Sigmoid colon (tissue), 7 donors: ENCODE data around the gene POU2F3. TPM values are rescaled to one million over a fixed set of nuclear protein-coding genes. Genes with fewer than 3 reads are reported as not detected.

Experiments used
- DNase-seq: peaks from one replicate; pipeline ENCODE4 v3.0.0-alpha.2; 2019
- H3K27ac ChIP-seq, 4 donors: fragments of 200-600 bp; sonication (generic); one replicate each; pipeline ENCODE4 v1.5.1; 2016 to 2019; ENCODE audit warnings: mild to moderate bottlenecking in 1 of 4
- H3K27me3 ChIP-seq, 3 donors: fragments of 200-600 bp; sonication (generic); one replicate each; pipeline ENCODE4 v1.5.1; 2019; ENCODE audit warnings: mild to moderate bottlenecking in 1 of 3
- H3K36me3 ChIP-seq, 4 donors: fragments of 200-600 bp; sonication (generic); one replicate each; pipeline ENCODE4 v1.5.1; 2016 to 2019
- H3K4me1 ChIP-seq, 4 donors: fragments of 200-600 bp; sonication (generic); one replicate each; pipeline ENCODE4 v1.5.1; 2017 to 2019
- H3K4me3 ChIP-seq, 4 donors: fragments of 200-600 bp; sonication (generic); one replicate each; pipeline ENCODE4 v1.5.1; 2017 to 2019; ENCODE audit warnings: mild to moderate bottlenecking in 2 of 4, moderate library complexity in 1 of 4
- H3K9me3 ChIP-seq, 4 donors: fragments of 200-600 bp in 3 of 4; sonication (generic) in 3 of 4; one replicate each; pipeline versions ENCODE4 v1.5.1 to v1.6.1; 2013 to 2019
- EP300 ChIP-seq, 4 donors: sonication (generic); formaldehyde crosslinking; IDR thresholded peaks; one replicate each; pipeline ENCODE4 v1.6.1; 2017; ENCODE audit warnings: antibody characterized with exemption in 4 of 4
- POLR2A ChIP-seq, 2 donors: fragments of 450-650 bp; IDR thresholded peaks; one replicate each; pipeline ENCODE4 v1.6.1; 2016; ENCODE audit warnings: antibody characterized with exemption in 2 of 2, mild to moderate bottlenecking in 2 of 2, moderate library complexity in 2 of 2
- POLR2AphosphoS5 ChIP-seq, 4 donors: sonication (generic); formaldehyde crosslinking; IDR thresholded peaks; one replicate each; pipeline ENCODE4 v1.6.1; 2017; ENCODE audit warnings: antibody characterized with exemption in 4 of 4
- WGBS, 2 donors: extraction: QIAGEN DNeasy Blood & Tissue Kit; methylation state at CpG; one replicate each; pipeline ENCODE4 v1.1.7; 2013; 5-methylcytosine and 5-hydroxymethylcytosine counted together
- intact Hi-C: fragments of 100-400 bp; cut with DNase I; formaldehyde crosslinking; loops from one replicate; pipeline ENCODE4 v1.15.1; 2023
- polyA plus RNA-seq, 3 donors: library from polyadenylated mRNA; stranded (reverse); fragments of 200-250 nt; gene quantifications; one replicate each; pipeline ENCODE4 v1.2.3, GENCODE V29; 2013
- total RNA-seq, 4 donors: library from RNA; depleted of rRNA; stranded (reverse); fragments of >200 nt; gene quantifications; one replicate each; pipeline ENCODE4 v1.1.0, GENCODE V29; 2016
- TF ChIP-seq, protein P1 (sequence below), 4 experiments: fragments of 450-650 bp in 3 of 4; fragments of 200-600 bp in 1 of 4; IDR thresholded peaks; one replicate each; pipeline ENCODE4 v1.5.1; 2016 to 2019; ENCODE audit warnings: antibody characterized with exemption in 4 of 4, mild to moderate bottlenecking in 3 of 4, moderate library complexity in 2 of 4
- donor health status: healthy with polysubstance abuse.
- donor health status: Bipolar disorder and iron deficiency.
- donor health status: healthy.

The POU2F3 gene
- total and polyA plus RNA-seq, 7 donors = 0.92 to 1.8 (median 1.3) TPM; not detected in 4

- WGBS, 2 donors = 87 to 89% methylated on average over 9 of the region's 9 CpGs
- H3K4me1 ChIP-seq = no peaks in the 10 kb centered on the region
- H3K4me3 ChIP-seq = no peak overlapping the region
- H3K27ac ChIP-seq = no peak overlapping the region
- peaks cover 7 to 58% (median 12%) of the 10 kb centered on the region in 3 donors for H3K27me3 ChIP-seq
- no peaks in the 10 kb centered on the region for H3K36me3 ChIP-seq
- intact Hi-C loops = no loop called here
- DNase-seq = no peak
- TF ChIP-seq, protein P1, sequence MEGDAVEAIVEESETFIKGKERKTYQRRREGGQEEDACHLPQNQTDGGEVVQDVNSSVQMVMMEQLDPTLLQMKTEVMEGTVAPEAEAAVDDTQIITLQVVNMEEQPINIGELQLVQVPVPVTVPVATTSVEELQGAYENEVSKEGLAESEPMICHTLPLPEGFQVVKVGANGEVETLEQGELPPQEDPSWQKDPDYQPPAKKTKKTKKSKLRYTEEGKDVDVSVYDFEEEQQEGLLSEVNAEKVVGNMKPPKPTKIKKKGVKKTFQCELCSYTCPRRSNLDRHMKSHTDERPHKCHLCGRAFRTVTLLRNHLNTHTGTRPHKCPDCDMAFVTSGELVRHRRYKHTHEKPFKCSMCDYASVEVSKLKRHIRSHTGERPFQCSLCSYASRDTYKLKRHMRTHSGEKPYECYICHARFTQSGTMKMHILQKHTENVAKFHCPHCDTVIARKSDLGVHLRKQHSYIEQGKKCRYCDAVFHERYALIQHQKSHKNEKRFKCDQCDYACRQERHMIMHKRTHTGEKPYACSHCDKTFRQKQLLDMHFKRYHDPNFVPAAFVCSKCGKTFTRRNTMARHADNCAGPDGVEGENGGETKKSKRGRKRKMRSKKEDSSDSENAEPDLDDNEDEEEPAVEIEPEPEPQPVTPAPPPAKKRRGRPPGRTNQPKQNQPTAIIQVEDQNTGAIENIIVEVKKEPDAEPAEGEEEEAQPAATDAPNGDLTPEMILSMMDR (IDR thresholded peaks at IDR 0.05) = no peak
- no peak for TF ChIP-seq POLR2A (IDR thresholded peaks at IDR 0.05)
- no peak for TF ChIP-seq EP300 (IDR thresholded peaks at IDR 0.05)
- no peak for TF ChIP-seq POLR2AphosphoS5 (IDR thresholded peaks at IDR 0.05)
- no peaks in the 10 kb centered on the region for H3K9me3 ChIP-seq
Observed at GRCh38 chr11:120257346-120257745, 17.4 kb downstream of the POU2F3 start.

DNA sequence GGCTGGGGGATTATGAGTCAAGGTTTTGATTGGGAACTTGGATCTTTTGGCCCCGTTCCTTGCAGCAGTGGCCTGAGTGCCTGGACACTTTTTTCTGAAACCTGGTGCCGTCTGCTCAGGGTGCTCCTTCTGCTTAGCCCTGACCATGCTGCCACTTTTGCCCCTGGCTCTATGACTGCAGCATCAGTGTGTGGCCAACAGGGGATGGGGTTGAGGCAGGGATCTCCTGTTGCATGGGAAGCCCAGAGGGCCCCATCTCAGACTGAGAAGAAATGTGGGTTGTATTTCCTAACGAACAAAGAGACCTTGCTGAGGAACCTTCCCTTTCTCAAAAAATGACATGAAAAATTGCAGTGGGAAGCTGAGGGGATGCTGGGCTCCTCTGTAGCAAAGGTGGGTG, 18.7 kb downstream of the POU2F3 start:
- no peaks in the 10 kb centered on the region for H3K4me1 ChIP-seq
- H3K9me3 ChIP-seq = no peaks in the 10 kb centered on the region
- H3K27ac ChIP-seq = no peak overlapping the region
- peaks cover 7 to 52% (median 12%) of the 10 kb centered on the region in 3 donors for H3K27me3 ChIP-seq
- WGBS, 2 donors = 83 to 88% methylated on average over 3 of the region's 3 CpGs
- intact Hi-C loops = no loop called here
- no peak overlapping the region for H3K4me3 ChIP-seq
- no peak for TF ChIP-seq POLR2AphosphoS5 (IDR thresholded peaks at IDR 0.05)
- TF ChIP-seq, protein P1 (IDR thresholded peaks at IDR 0.05) = no peak
- no peak for TF ChIP-seq POLR2A (IDR thresholded peaks at IDR 0.05)
- TF ChIP-seq EP300 (IDR thresholded peaks at IDR 0.05) = no peak
- no peaks in the 10 kb centered on the region for H3K36me3 ChIP-seq
- no peak for DNase-seq

- no peaks in the 10 kb centered on the region for H3K4me1 ChIP-seq
- no peak overlapping the region for H3K4me3 ChIP-seq
- DNase-seq = no peak
- peaks cover 6 to 46% (median 10%) of the 10 kb centered on the region in 3 donors for H3K27me3 ChIP-seq
- TF ChIP-seq POLR2AphosphoS5 (IDR thresholded peaks at IDR 0.05) (no peak), EP300 (IDR thresholded peaks at IDR 0.05) (no peak), POLR2A (IDR thresholded peaks at IDR 0.05) (no peak)
- H3K27ac ChIP-seq = no peak overlapping the region
- intact Hi-C loops = no loop called here
- WGBS, 2 donors = 94 to 96% methylated on average over 3 of the region's 3 CpGs
- H3K36me3 ChIP-seq = no peaks in the 10 kb centered on the region
- no peaks in the 10 kb centered on the region for H3K9me3 ChIP-seq
Observed at GRCh38 chr11:120259241-120259640, 19.3 kb downstream of the POU2F3 start.

DNA sequence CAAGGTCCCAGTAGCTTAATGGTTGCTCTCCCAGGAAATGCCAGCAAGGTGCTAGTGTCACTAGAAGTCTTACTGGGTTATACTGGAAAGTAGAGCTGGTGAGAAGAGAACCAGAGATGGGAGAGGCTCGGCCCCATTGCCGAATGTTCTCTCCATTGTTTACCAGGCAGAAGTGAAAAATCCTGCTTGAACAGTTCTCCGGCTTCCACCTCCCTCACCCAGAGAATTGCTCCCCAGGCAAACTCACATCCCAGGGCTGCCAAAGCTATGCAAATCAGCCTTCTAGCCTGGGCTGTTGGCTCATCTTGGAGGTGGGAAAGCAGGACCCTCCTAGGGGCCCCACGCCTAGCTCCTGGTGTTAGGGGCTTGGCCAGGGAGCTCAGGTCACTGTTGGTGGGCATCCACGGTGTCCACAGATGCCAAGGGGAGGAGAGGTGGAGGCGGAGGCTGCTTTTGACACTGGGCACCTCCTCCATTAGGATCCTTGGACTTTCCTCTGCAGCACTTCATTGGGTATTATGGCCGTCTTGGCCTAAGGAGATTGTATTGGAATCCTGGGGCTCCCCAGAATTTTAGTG, 20.1 kb downstream of the POU2F3 start:
- no peak for DNase-seq
- TF ChIP-seq POLR2AphosphoS5 (IDR thresholded peaks at IDR 0.05) = no peak
- no peak for TF ChIP-seq EP300 (IDR thresholded peaks at IDR 0.05)
- no peak for TF ChIP-seq POLR2A (IDR thresholded peaks at IDR 0.05)
- TF ChIP-seq, protein P1 (IDR thresholded peaks at IDR 0.05) = no peak
- H3K36me3 ChIP-seq = no peaks in the 10 kb centered on the region
- H3K4me1 ChIP-seq = no peaks in the 10 kb centered on the region
- H3K4me3 ChIP-seq = no peak overlapping the region
- H3K27ac ChIP-seq = no peak overlapping the region
- intact Hi-C loops = no loop called here
- no peaks in the 10 kb centered on the region for H3K9me3 ChIP-seq
- H3K27me3 ChIP-seq = peaks cover 0 to 38% (median 2%) of the 10 kb centered on the region in 3 donors
- 81 to 88% methylated on average over 7 of the region's 7 CpGs for WGBS, 2 donors

DNA sequence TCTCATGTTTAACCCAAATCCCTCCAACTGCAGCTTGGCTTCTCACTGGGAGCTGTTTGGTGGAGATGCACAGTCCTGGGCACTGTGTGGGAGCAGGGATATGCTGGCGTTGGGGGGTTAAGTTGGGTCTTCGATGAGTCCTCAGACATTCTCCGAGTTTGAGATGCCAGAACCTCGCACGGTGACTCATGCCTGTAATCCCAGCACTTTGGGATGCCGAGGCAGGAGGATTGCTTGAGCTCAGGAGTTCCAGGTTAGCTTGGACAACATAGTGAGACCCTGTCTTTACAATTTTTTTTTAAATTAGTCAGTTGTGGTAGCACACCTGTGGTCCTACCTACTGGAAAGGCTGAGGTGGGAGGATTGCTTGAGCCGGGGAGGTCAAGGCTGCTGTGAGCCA, 20.7 kb downstream of the POU2F3 start:
- no peaks in the 10 kb centered on the region for H3K36me3 ChIP-seq
- no peak overlapping the region for H3K4me3 ChIP-seq
- TF ChIP-seq POLR2AphosphoS5 (IDR thresholded peaks at IDR 0.05) = no peak
- TF ChIP-seq EP300 (IDR thresholded peaks at IDR 0.05) = no peak
- TF ChIP-seq POLR2A (IDR thresholded peaks at IDR 0.05) = no peak
- TF ChIP-seq, protein P1 (IDR thresholded peaks at IDR 0.05) = no peak
- no peaks in the 10 kb centered on the region for H3K9me3 ChIP-seq
- no peak overlapping the region for H3K27ac ChIP-seq
- 87% methylated on average over 7 of the region's 7 CpGs for WGBS, 2 donors
- H3K4me1 ChIP-seq = no peaks in the 10 kb centered on the region
- H3K27me3 ChIP-seq = peaks cover 0 to 32% (median 0%) of the 10 kb centered on the region in 3 donors
- intact Hi-C loops = no loop called here
- no peak for DNase-seq
